GM23338 (cell line): ENCODE results near the gene KRTDAP. TPM values are rescaled to one million over a fixed set of nuclear protein-coding genes. Genes with fewer than 3 reads are reported as not detected.
A peak's percentile ranks its signal among the peaks of the same experiment; 100 is the strongest.

Source experiments
- ATAC-seq: fragments of 200-7000 bp; cut with Tn5 transposase; 3 replicates; pipeline ENCODE4 v1.9.1; 2020
- DNase-seq: peaks from one replicate; pipeline ENCODE4 v3.0.0-alpha.2; 2015; ENCODE audit warnings: low spot score
- H2AFZ ChIP-seq: fragments of 200-600 bp; sonication (generic); 2 replicates; pipeline ENCODE4 v1.8.0; 2016; ENCODE audit warnings: antibody characterized with exemption, mild to moderate bottlenecking, moderate library complexity
- H3F3A ChIP-seq: fragments of 200-600 bp; sonication (generic); replicated peaks from 2 replicates; pipeline ENCODE4 v1.8.0; 2017; ENCODE audit warnings: antibody characterized with exemption, mixed run types, low read depth
- H3K27ac ChIP-seq: fragments of 200-600 bp; sonication (generic); 2 replicates; pipeline ENCODE4 v1.6.1; 2016; ENCODE audit warnings: low read depth
- H3K27me3 ChIP-seq: fragments of 200-600 bp; sonication (generic); 2 replicates; pipeline ENCODE4 v1.8.0; 2016; ENCODE audit warnings: mild to moderate bottlenecking, mixed run types, moderate library complexity; ENCODE audit not compliant: insufficient read depth
- H3K36me3 ChIP-seq: fragments of 200-600 bp; sonication (generic); 2 replicates; pipeline ENCODE4 v1.8.0; 2016; ENCODE audit warnings: mild to moderate bottlenecking; ENCODE audit not compliant: insufficient read depth
- H3K4me1 ChIP-seq: fragments of 200-600 bp; sonication (generic); 2 replicates; pipeline ENCODE4 v1.8.0; 2016; ENCODE audit warnings: mild to moderate bottlenecking, moderate library complexity; ENCODE audit not compliant: insufficient read depth
- H3K4me2 ChIP-seq: fragments of 200-600 bp; sonication (generic); 2 replicates; pipeline ENCODE4 v1.7.1; 2017; ENCODE audit warnings: mixed run types
- H3K4me3 ChIP-seq: fragments of 200-600 bp; sonication (generic); 2 replicates; pipeline ENCODE4 v1.6.1; 2016; ENCODE audit warnings: mixed run types
- H3K79me2 ChIP-seq: fragments of 200-600 bp; sonication (generic); replicated peaks from 2 replicates; pipeline ENCODE4 v1.8.0; 2017; ENCODE audit warnings: mild to moderate bottlenecking; ENCODE audit not compliant: insufficient read depth
- H3K9me2 ChIP-seq: fragments of 200-600 bp; sonication (generic); 2 replicates; pipeline ENCODE4 v1.8.0; 2017; ENCODE audit not compliant: insufficient read depth
- H4K20me1 ChIP-seq: fragments of 200-600 bp; sonication (generic); replicated peaks from 2 replicates; pipeline ENCODE4 v1.8.0; 2017; ENCODE audit warnings: mild to moderate bottlenecking; ENCODE audit not compliant: insufficient read depth
- H3K27ac Mint-ChIP-seq: 2 replicates; pipeline ENCODE4 v1.8.0; 2020; ENCODE audit warnings: inconsistent platforms, mild to moderate bottlenecking, moderate library complexity, mixed read lengths
- H3K27me3 Mint-ChIP-seq: 3 replicates; pipeline ENCODE4 v1.8.0; 2022; ENCODE audit warnings: low read depth, mild to moderate bottlenecking, moderate library complexity, mixed read lengths, inconsistent platforms; ENCODE audit not compliant: insufficient read depth, poor library complexity
- H3K36me3 Mint-ChIP-seq: 3 replicates; pipeline ENCODE4 v1.8.0; 2021; ENCODE audit warnings: low read depth, mild to moderate bottlenecking, inconsistent platforms, moderate library complexity, mixed read lengths
- H3K4me1 Mint-ChIP-seq: 3 replicates; pipeline ENCODE4 v1.8.0; 2020; ENCODE audit warnings: mild to moderate bottlenecking, inconsistent platforms, mixed read lengths
- H3K4me3 Mint-ChIP-seq: 3 replicates; pipeline ENCODE4 v1.8.0; 2021; ENCODE audit warnings: moderate library complexity, mild to moderate bottlenecking, inconsistent platforms, mixed read lengths
- H3K9me3 Mint-ChIP-seq: 3 replicates; pipeline ENCODE4 v1.8.0; 2020; ENCODE audit warnings: moderate library complexity, mild to moderate bottlenecking, inconsistent platforms, mixed read lengths
- EZH2 ChIP-seq: fragments of 200-600 bp; sonication (generic); IDR thresholded peaks from one replicate; pipeline ENCODE4 v1.8.0; 2017; ENCODE audit warnings: antibody characterized with exemption, mild to moderate bottlenecking, low read depth; ENCODE audit not compliant: unreplicated experiment
- EZH2phosphoT487 ChIP-seq: fragments of 200-600 bp; sonication (generic); IDR thresholded peaks from one replicate; pipeline ENCODE4 v1.8.1; 2018; ENCODE audit warnings: antibody characterized with exemption; ENCODE audit not compliant: unreplicated experiment
- STAT1 ChIP-seq: IDR thresholded peaks from one replicate; pipeline ENCODE4 v1.6.1; 2016; ENCODE audit warnings: antibody characterized with exemption; ENCODE audit not compliant: unreplicated experiment
- ZNF114 ChIP-seq: fragments of 250-450 bp; sonication (Bioruptor Pico); IDR thresholded peaks from 2 replicates; pipeline ENCODE4 v1.5.0; 2020; ENCODE audit warnings: mild to moderate bottlenecking, moderate library complexity
- ZNF331 ChIP-seq: fragments of 250-450 bp; sonication (Bioruptor Pico); IDR thresholded peaks from 2 replicates; pipeline ENCODE4 v1.5.0; 2020; ENCODE audit warnings: low read depth, mild to moderate bottlenecking, moderate library complexity
- ZNF462 ChIP-seq: fragments of 250-450 bp; sonication (Bioruptor Pico); IDR thresholded peaks from 2 replicates; pipeline ENCODE4 v1.5.0; 2020; ENCODE audit warnings: mild to moderate bottlenecking, moderate library complexity
- polyA plus RNA-seq: library from polyadenylated mRNA; unstranded; fragments of >200 nt; fragmentation: Nextera tagmentation; extraction: Ambion mirVana; gene quantifications from 2 replicates; pipeline ENCODE4 v1.2.1, GENCODE V29; 2016
- total RNA-seq: library from RNA; depleted of rRNA; stranded (reverse); fragments of >200 nt; shearing (Covaris generic); gene quantifications from 2 replicates; pipeline ENCODE4 v1.2.3, GENCODE V29; 2014

The KRTDAP gene
- total and polyA plus RNA-seq, 2 experiments from 2014 or later, result 2.7 TPM; not detected in 1

GRCh38 chr19:35539314-35539713 lies 49.0 kb upstream of the KRTDAP start (continued):
- no peak for TF ChIP-seq ZNF462 (CRISPR knock-in tag)

GRCh38 chr19:35534803-35535480 lies 44.7 kb upstream of the KRTDAP start:
- H3K27me3 ChIP-seq, result peaks cover 31% of the 10 kb centered on the region
- no peak overlapping the region for H2AFZ ChIP-seq
- no peaks in the 10 kb centered on the region for H3K9me2 ChIP-seq
- H3K4me3 ChIP-seq, result no peak overlapping the region; the same call in 1 of the 2 replicates
- Mint-ChIP-seq H3K27ac (peak overlapping the region; percentile 36; the same call in 1 of the 2 replicates), H3K9me3 (no peaks in the 10 kb centered on the region), H3K36me3 (peaks cover 3% of the 10 kb centered on the region; the same call in 1 of the 3 replicates), H3K4me1 (peaks cover 33% of the 10 kb centered on the region), H3K27me3 (peaks cover 27% of the 10 kb centered on the region), H3K4me3 (no peak overlapping the region; the same call in 2 of the 3 replicates)
- H3K36me3 ChIP-seq, result no peaks in the 10 kb centered on the region
- no peaks in the 10 kb centered on the region for H3K79me2 ChIP-seq
- DNase-seq, result peak; percentile 28
- no peaks in the 10 kb centered on the region; the same call in 1 of the 2 replicates for H4K20me1 ChIP-seq
- peaks cover 16% of the 10 kb centered on the region for H3K4me1 ChIP-seq
- H3K4me2 ChIP-seq, result peak overlapping the region; percentile 83; the same call in 1 of the 2 replicates
- H3F3A ChIP-seq, result peaks cover 6% of the 10 kb centered on the region; the same call in 1 of the 2 replicates
- no peak; the same call in 2 of the 3 replicates for ATAC-seq
- H3K27ac ChIP-seq, result no peak overlapping the region
- TF ChIP-seq EZH2 (no peak), ZNF331 (CRISPR knock-in tag) (no peak), ZNF462 (CRISPR knock-in tag) (no peak), STAT1 (no peak), ZNF114 (no peak), EZH2phosphoT487 (no peak)
